Hepatocyte (in vitro differentiated cells): ENCODE results near the gene MAB21L3. TPM values are rescaled to one million over a fixed set of nuclear protein-coding genes. Genes with fewer than 3 reads are reported as not detected.

Experiments
- DNase-seq: peaks from one replicate; pipeline ENCODE4 v3.0.0-alpha.2; 2016; ENCODE audit warnings: low spot score
- H2AFZ ChIP-seq: fragments of 200-600 bp; sonication (generic); 2 replicates; pipeline ENCODE4 v1.6.0; 2016; ENCODE audit warnings: antibody characterized with exemption, mild to moderate bottlenecking
- H3K27ac ChIP-seq: fragments of 200-600 bp; sonication (generic); 2 replicates; pipeline ENCODE4 v1.5.1; 2016; ENCODE audit warnings: mild to moderate bottlenecking
- H3K27me3 ChIP-seq: fragments of 200-600 bp; sonication (generic); 2 replicates; pipeline ENCODE4 v1.6.1; 2016
- H3K36me3 ChIP-seq: fragments of 200-600 bp; sonication (generic); replicated peaks from 2 replicates; pipeline ENCODE4 v1.5.1; 2016; ENCODE audit warnings: low read depth; ENCODE audit not compliant: insufficient read depth
- H3K4me1 ChIP-seq: fragments of 200-600 bp; sonication (generic); 2 replicates; pipeline ENCODE4 v1.5.1; 2016; ENCODE audit warnings: mild to moderate bottlenecking, moderate library complexity; ENCODE audit not compliant: insufficient read depth
- H3K4me2 ChIP-seq: fragments of 200-600 bp; sonication (generic); 2 replicates; pipeline ENCODE4 v1.6.0; 2016
- H3K4me3 ChIP-seq: fragments of 200-600 bp; sonication (generic); 2 replicates; pipeline ENCODE4 v1.5.1; 2016; ENCODE audit warnings: mild to moderate bottlenecking
- H3K79me2 ChIP-seq: fragments of 200-600 bp; sonication (generic); 2 replicates; pipeline ENCODE4 v1.6.0; 2017; ENCODE audit warnings: mild to moderate bottlenecking
- H3K9me2 ChIP-seq: fragments of 200-600 bp; sonication (generic); replicated peaks from 2 replicates; pipeline ENCODE4 v1.6.0; 2017; ENCODE audit warnings: mild to moderate bottlenecking; ENCODE audit not compliant: insufficient read depth
- H3K9me3 ChIP-seq: fragments of 200-600 bp; sonication (generic); 2 replicates; pipeline ENCODE4 v1.5.1; 2016; ENCODE audit warnings: low read depth, mild to moderate bottlenecking
- H4K20me1 ChIP-seq: fragments of 200-600 bp; sonication (generic); 2 replicates; pipeline ENCODE4 v1.6.0; 2016; ENCODE audit warnings: mild to moderate bottlenecking; ENCODE audit not compliant: insufficient read depth, poor library complexity, severe bottlenecking
- CTCF ChIP-seq: fragments of 200-600 bp; sonication (generic); IDR thresholded peaks from 2 replicates; pipeline ENCODE4 v1.5.1; 2016; ENCODE audit warnings: antibody characterized with exemption, mild to moderate bottlenecking; ENCODE audit not compliant: poor library complexity
- EZH2 ChIP-seq: fragments of 200-600 bp; sonication (generic); IDR thresholded peaks from 2 replicates; pipeline ENCODE4 v1.6.1; 2016; ENCODE audit warnings: antibody characterized with exemption, mild to moderate bottlenecking, borderline replicate concordance
- EZH2phosphoT487 ChIP-seq: fragments of 200-600 bp; sonication (generic); IDR thresholded peaks from one replicate; pipeline ENCODE4 v1.6.1; 2018; ENCODE audit warnings: antibody characterized with exemption, mild to moderate bottlenecking, low read depth, moderate library complexity; ENCODE audit not compliant: unreplicated experiment, severe bottlenecking
- WGBS: methylation state at CpG from one replicate; pipeline ENCODE4 v1.1.6; 2016; ENCODE audit warnings: low lambda C conversion rate; ENCODE audit errors: missing lambda C conversion rate; 5-methylcytosine and 5-hydroxymethylcytosine counted together
- polyA plus RNA-seq: library from polyadenylated mRNA; unstranded; fragments of >200 nt; fragmentation: Nextera tagmentation; extraction: Ambion mirVana; gene quantifications from 2 replicates; pipeline ENCODE4 v1.2.1, GENCODE V29; 2016
- total RNA-seq: library from RNA; depleted of rRNA; stranded (reverse); fragments of >200 nt; gene quantifications from 2 replicates; pipeline ENCODE4 v1.2.3, GENCODE V29; 2014

The MAB21L3 gene
- total and polyA plus RNA-seq, 2 experiments from 2014 or later, result 0.47 to 0.74 TPM

- H3K79me2 ChIP-seq, result no peaks in the 10 kb centered on the region
- H2AFZ ChIP-seq, result no peak overlapping the region
- TF ChIP-seq EZH2phosphoT487, result no peak
- no peak for TF ChIP-seq EZH2
- TF ChIP-seq CTCF, result no peak
- no peaks in the 10 kb centered on the region for H3K27me3 ChIP-seq
- no peaks in the 10 kb centered on the region for H3K9me3 ChIP-seq
- no peaks in the 10 kb centered on the region for H3K9me2 ChIP-seq
- no peaks in the 10 kb centered on the region for H4K20me1 ChIP-seq
- H3K4me1 ChIP-seq, result peaks cover 13% of the 10 kb centered on the region
- H3K4me3 ChIP-seq, result no peak overlapping the region
- H3K36me3 ChIP-seq, result no peaks in the 10 kb centered on the region
- H3K27ac ChIP-seq, result no peak overlapping the region
- WGBS, result 88% methylated on average over 4 of the region's 4 CpGs
- no peak overlapping the region for H3K4me2 ChIP-seq
- DNase-seq, result no peak
Observed at GRCh38 chr1:116150368-116150767, 39.2 kb downstream of the MAB21L3 start.

GRCh38 chr1:116151739-116152576 is 40.8 kb downstream of the MAB21L3 start:
- 12% methylated on average over 32 of the region's 46 CpGs for WGBS

GRCh38 chr1:116152577-116152943 is 41.4 kb downstream of the MAB21L3 start:
- Histone ChIP-seq H3K36me3 (no peaks in the 10 kb centered on the region), H3K79me2 (no peaks in the 10 kb centered on the region), H3K4me1 (peaks cover 13% of the 10 kb centered on the region), H3K4me2 (peak overlapping the region; percentile 97), H3K27ac (peak overlapping the region; percentile 79), H3K4me3 (peak overlapping the region; percentile 54), H3K9me2 (no peaks in the 10 kb centered on the region), H3K27me3 (no peaks in the 10 kb centered on the region), H4K20me1 (no peaks in the 10 kb centered on the region), H3K9me3 (no peaks in the 10 kb centered on the region), H2AFZ (peak overlapping the region; percentile 90)
- TF ChIP-seq EZH2phosphoT487 (no peak), CTCF (no peak), EZH2 (no peak)
- WGBS, result 32% methylated on average over 2 of the region's 4 CpGs
- DNase-seq, result no peak

More at GRCh38 chr1:116151739-116152576, 40.8 kb downstream of the MAB21L3 start:
- TF ChIP-seq EZH2phosphoT487 (no peak), CTCF (peak; percentile 94)
- H3K27me3 ChIP-seq, result no peaks in the 10 kb centered on the region
- H3K4me2 ChIP-seq, result peak overlapping the region; percentile 97
- peak overlapping the region; percentile 90 for H2AFZ ChIP-seq
- no peaks in the 10 kb centered on the region for H3K9me2 ChIP-seq
- peaks cover 13% of the 10 kb centered on the region for H3K4me1 ChIP-seq
- H3K79me2 ChIP-seq, result no peaks in the 10 kb centered on the region
- H3K4me3 ChIP-seq, result peak overlapping the region; percentile 54
- no peaks in the 10 kb centered on the region for H3K36me3 ChIP-seq
- peak overlapping the region; percentile 79 for H3K27ac ChIP-seq
- H3K9me3 ChIP-seq, result no peaks in the 10 kb centered on the region
- peak; percentile 92 for DNase-seq
- no peaks in the 10 kb centered on the region for H4K20me1 ChIP-seq
